Esophagus squamous epithelium (tissue), 5 donors: ENCODE results near the gene ACP6. TPM values are rescaled to one million over a fixed set of nuclear protein-coding genes. Genes with fewer than 3 reads are reported as not detected.

ENCODE experiments used
- DNase-seq: peaks from one replicate; lab custom pipeline; 2025; lab: John Stamatoyannopoulos, UW
- H3K27ac ChIP-seq, 4 donors: fragments of 200-600 bp; sonication (generic); one replicate each; pipeline ENCODE4 v1.5.1; 2016 to 2019; ENCODE audit warnings: mild to moderate bottlenecking in 1 of 4
- H3K27me3 ChIP-seq, 4 donors: fragments of 200-600 bp; sonication (generic); 1 replicate in 3 of 4; 2 replicates in 1 of 4; pipeline versions ENCODE4 v1.5.1 to v1.6.0; 2017 to 2021; ENCODE audit warnings: antibody characterized with exemption in 1 of 4
- H3K36me3 ChIP-seq, 3 donors: fragments of 200-600 bp; sonication (generic); one replicate each; pipeline ENCODE4 v1.5.1; 2016 to 2019
- H3K4me1 ChIP-seq, 3 donors: fragments of 200-600 bp; sonication (generic); one replicate each; pipeline ENCODE4 v1.5.1; 2017 to 2019
- H3K4me3 ChIP-seq, 4 donors: fragments of 200-600 bp; sonication (generic); 1 replicate in 3 of 4; 2 replicates in 1 of 4; pipeline ENCODE4 v1.5.1; 2016 to 2019; ENCODE audit warnings: mild to moderate bottlenecking in 2 of 4, moderate library complexity in 1 of 4
- H3K9me3 ChIP-seq, 3 donors: fragments of 200-600 bp; sonication (generic); one replicate each; pipeline ENCODE4 v1.5.1; 2016 to 2019
- POLR2A ChIP-seq, 4 donors: fragments of 450-650 bp; IDR thresholded peaks; one replicate each; pipeline ENCODE4 v1.6.1; 2017; ENCODE audit warnings: antibody characterized with exemption in 4 of 4, mild to moderate bottlenecking in 4 of 4, moderate library complexity in 3 of 4
- WGBS, 2 donors: methylation state at CpG; one replicate each; pipeline ENCODE4 v1.1.5; 2018; 5-methylcytosine and 5-hydroxymethylcytosine counted together
- intact Hi-C: fragments of 100-400 bp; cut with DNase I; formaldehyde crosslinking; loops from one replicate; pipeline ENCODE4 v1.15.0; 2022
- total RNA-seq, 4 donors: library from RNA; depleted of rRNA; stranded (reverse); fragments of >200 nt; gene quantifications; one replicate each; pipeline ENCODE4 v1.1.0, GENCODE V29; 2016
- TF ChIP-seq, protein P1 (sequence below), 6 experiments: fragments of 450-650 bp in 4 of 6; fragments of 200-600 bp in 2 of 6; sonication (generic) in 2 of 6; IDR thresholded peaks; one replicate each; pipeline ENCODE4 v1.5.1; 2016 to 2019; ENCODE audit warnings: antibody characterized with exemption in 6 of 6, mild to moderate bottlenecking in 4 of 6, moderate library complexity in 4 of 6
- donor health status: DM: yes; HTN: yes; CAD: no.

The ACP6 gene
- total RNA-seq, 4 donors from 2014 or later: 3.5 to 12.4 (median 8.4) TPM

DNA sequence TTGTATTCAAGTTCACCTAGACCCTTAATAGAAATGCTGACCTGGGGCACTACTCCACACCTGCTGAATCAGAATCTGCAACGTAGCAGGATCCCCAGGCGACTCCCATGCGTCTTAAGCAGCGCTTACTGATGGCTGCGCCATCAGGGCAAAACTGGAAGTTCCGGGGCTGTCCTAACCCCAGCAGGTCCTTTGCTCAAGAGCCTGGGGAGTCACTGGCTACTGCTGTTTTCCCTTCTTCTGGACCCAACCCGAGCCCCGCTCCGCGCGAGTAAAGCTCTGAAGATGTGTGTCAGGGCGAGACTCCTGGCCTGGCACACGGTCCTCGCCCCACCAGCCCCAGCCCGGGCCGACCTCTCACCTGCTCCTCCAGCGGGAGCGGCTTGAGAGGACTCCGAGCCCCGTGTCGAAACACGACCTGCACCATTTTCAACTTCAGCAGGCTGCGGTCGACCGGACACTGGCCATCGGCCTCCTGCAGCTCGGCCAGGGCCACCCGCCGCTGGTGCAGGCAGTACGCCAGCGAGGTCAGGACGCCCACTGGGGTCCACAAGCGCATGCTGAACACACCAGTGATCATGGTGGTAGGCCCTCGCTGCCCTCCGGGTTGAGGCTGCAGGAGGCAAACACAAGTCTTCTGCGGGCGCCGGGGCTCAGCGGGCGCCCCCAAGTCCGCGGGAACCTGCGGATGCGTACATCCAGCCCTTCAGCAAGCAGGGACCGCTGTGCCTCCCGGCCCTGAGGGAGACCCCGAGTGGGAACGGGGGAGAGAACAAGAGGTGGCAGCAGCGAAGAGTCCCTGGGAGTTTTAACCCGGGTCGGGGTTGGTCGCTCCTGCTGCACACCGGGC, 630 bp downstream of the ACP6 start:
- intact Hi-C loops: no loop called here

DNA sequence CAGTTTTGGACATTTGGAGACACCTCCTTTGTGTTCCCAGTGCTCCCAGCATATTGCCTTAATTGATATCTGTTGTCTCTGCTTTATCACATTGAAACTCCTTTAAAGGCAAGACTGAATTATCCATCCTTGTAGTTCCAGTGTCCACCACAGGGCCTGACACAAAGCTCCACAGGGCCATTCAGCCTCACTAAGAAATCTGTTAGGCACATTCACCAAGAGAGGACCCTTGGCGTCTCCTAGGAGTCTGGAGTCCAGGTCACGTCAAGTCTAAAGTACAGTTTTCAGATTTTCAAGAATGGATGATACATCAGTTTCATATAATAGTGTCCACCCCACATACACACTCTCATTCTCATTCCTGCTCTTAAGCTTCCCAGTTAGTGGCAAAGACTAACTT, 4.8 kb downstream of the ACP6 start:
- 84 to 94% methylated on average over 2 of the region's 2 CpGs for WGBS, 2 donors
- Histone ChIP-seq H3K27me3 (peaks cover 0 to 3% (median 0%) of the 10 kb centered on the region in 4 donors), H3K27ac (no peak overlapping the region), H3K4me3 (no peak overlapping the region), H3K36me3 (no peaks in the 10 kb centered on the region), H3K9me3 (peaks cover 0 to 5% (median 0%) of the 10 kb centered on the region in 3 donors), H3K4me1 (peaks cover 0 to 16% (median 6%) of the 10 kb centered on the region in 3 donors)
- intact Hi-C loops: no loop called here
- no peak for DNase-seq
- TF ChIP-seq, protein P1, sequence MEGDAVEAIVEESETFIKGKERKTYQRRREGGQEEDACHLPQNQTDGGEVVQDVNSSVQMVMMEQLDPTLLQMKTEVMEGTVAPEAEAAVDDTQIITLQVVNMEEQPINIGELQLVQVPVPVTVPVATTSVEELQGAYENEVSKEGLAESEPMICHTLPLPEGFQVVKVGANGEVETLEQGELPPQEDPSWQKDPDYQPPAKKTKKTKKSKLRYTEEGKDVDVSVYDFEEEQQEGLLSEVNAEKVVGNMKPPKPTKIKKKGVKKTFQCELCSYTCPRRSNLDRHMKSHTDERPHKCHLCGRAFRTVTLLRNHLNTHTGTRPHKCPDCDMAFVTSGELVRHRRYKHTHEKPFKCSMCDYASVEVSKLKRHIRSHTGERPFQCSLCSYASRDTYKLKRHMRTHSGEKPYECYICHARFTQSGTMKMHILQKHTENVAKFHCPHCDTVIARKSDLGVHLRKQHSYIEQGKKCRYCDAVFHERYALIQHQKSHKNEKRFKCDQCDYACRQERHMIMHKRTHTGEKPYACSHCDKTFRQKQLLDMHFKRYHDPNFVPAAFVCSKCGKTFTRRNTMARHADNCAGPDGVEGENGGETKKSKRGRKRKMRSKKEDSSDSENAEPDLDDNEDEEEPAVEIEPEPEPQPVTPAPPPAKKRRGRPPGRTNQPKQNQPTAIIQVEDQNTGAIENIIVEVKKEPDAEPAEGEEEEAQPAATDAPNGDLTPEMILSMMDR (IDR thresholded peaks at IDR 0.05): peak in 3 of 6 experiments; percentile 15 to 45 (median 20)
- no peak for TF ChIP-seq POLR2A (IDR thresholded peaks at IDR 0.05)

More for the DNA sequence above, 630 bp downstream of the ACP6 start:
- Histone ChIP-seq H3K4me1 (peaks cover 0 to 20% (median 6%) of the 10 kb centered on the region in 3 donors), H3K9me3 (no peaks in the 10 kb centered on the region), H3K4me3 (peak overlapping the region; percentile 67 to 91 (median 86)), H3K27me3 (peaks cover 0 to 3% (median 0%) of the 10 kb centered on the region in 4 donors), H3K36me3 (no peaks in the 10 kb centered on the region), H3K27ac (peak overlapping the region; percentile 83 to 87 (median 84))
- WGBS, 2 donors: 0 to 1% methylated on average over 12 to 27 of the region's 53 CpGs
- peak in 1 of 4 donors; percentile 5 for TF ChIP-seq POLR2A (IDR thresholded peaks at IDR 0.05)
- TF ChIP-seq, protein P1 (IDR thresholded peaks at IDR 0.05): peak in 2 of 6 experiments; percentile 13 to 15
- no peak for DNase-seq

- peaks cover 0 to 5% (median 0%) of the 10 kb centered on the region in 3 donors for H3K9me3 ChIP-seq
- TF ChIP-seq, protein P1 (IDR thresholded peaks at IDR 0.05): no peak
- no peak for TF ChIP-seq POLR2A (IDR thresholded peaks at IDR 0.05)
- whole genome bisulfite sequencing, 2 donors: 82% methylated on average over 4 of the region's 4 CpGs
- H3K36me3 ChIP-seq: peaks cover 0 to 2% (median 0%) of the 10 kb centered on the region in 3 donors
- no peak overlapping the region for H3K27ac ChIP-seq
- no peak for DNase-seq
- H3K4me1 ChIP-seq: peaks cover 0 to 8% (median 5%) of the 10 kb centered on the region in 3 donors
- intact Hi-C loops: no loop called here
- no peaks in the 10 kb centered on the region for H3K27me3 ChIP-seq
- H3K4me3 ChIP-seq: no peak overlapping the region
Observed at GRCh38 chr1:147664206-147664605, 6.1 kb downstream of the ACP6 start.

GRCh38 chr1:147654511-147654910, 15.8 kb downstream of the ACP6 start:
- DNase-seq: no peak
- Histone ChIP-seq H3K4me3 (no peak overlapping the region), H3K27me3 (no peaks in the 10 kb centered on the region), H3K4me1 (no peaks in the 10 kb centered on the region), H3K27ac (no peak overlapping the region), H3K36me3 (peaks cover 3 to 98% (median 13%) of the 10 kb centered on the region in 3 donors), H3K9me3 (no peaks in the 10 kb centered on the region)
- intact Hi-C loops: no loop called here
- WGBS, 2 donors: 93 to 96% methylated on average over 5 of the region's 5 CpGs
- TF ChIP-seq, protein P1 (IDR thresholded peaks at IDR 0.05): no peak
- no peak for TF ChIP-seq POLR2A (IDR thresholded peaks at IDR 0.05)

- DNase-seq: no peak
- no peak for TF ChIP-seq POLR2A (IDR thresholded peaks at IDR 0.05)
- TF ChIP-seq, protein P1 (IDR thresholded peaks at IDR 0.05): no peak
- Histone ChIP-seq H3K27ac (no peak overlapping the region), H3K36me3 (peaks cover 3 to 99% (median 19%) of the 10 kb centered on the region in 3 donors), H3K4me3 (no peak overlapping the region), H3K9me3 (no peaks in the 10 kb centered on the region), H3K4me1 (no peaks in the 10 kb centered on the region), H3K27me3 (no peaks in the 10 kb centered on the region)
- intact Hi-C loops: no loop called here
- 89 to 90% methylated on average over 2 to 3 of the region's 3 CpGs for WGBS, 2 donors
Observed at GRCh38 chr1:147652306-147652705, 18.0 kb downstream of the ACP6 start.
